NCI-H446 treated with DMSO at 0.1 percent for 48 hours (cell line): ENCODE data around the gene SMC4.

ENCODE experiments used
- DNase-seq: peaks from one replicate; lab custom pipeline; 2025; lab: John Stamatoyannopoulos, UW

Gene SMC4

DNA sequence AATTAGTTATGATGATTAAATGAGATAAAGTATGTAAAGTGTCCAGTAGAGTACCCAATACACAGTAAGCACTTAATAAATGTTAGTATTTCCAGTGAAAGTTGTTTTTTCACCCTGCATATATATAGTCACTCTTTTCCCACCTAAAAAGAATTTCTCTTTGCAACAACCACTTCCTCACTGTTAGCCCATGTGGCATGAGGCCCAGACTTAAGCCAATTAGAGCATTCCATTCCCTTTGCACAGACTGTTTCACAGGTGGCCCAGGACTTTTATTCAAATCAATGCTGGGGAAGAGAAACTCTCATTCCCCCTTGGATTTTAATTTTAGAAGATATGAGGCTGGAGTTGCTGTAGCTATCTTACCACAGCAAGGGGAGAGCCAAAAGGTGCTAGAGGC is 4.2 kb upstream of the SMC4 start:
- DNase-seq, result peak; percentile 27

DNA sequence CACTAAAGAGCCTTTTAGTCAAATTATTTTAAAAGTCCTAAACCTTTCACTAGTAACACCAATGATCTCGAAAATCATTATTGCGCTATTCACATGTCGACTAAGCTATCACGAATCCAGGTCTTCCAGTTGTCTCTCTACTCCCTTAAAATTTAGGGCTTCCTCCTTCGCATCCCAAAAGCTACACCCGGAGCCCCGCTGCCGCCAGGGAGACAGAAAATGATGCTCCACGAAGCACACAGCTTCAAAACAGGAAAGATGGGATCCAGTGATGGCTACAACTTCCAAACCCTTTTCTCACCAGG is 678 bp upstream of the SMC4 start:
- no peak for DNase-seq

GRCh38 chr3:160400030-160400701 is 716 bp downstream of the SMC4 start:
- no peak for DNase-seq

- DNase-seq, result no peak
These were observed 1.3 kb downstream of the SMC4 start for GRCh38 chr3:160400702-160401150.

GRCh38 chr3:160401291-160402095 is 2.0 kb downstream of the SMC4 start:
- no peak for DNase-seq

GRCh38 chr3:160402221-160403027 is 3.0 kb downstream of the SMC4 start:
- DNase-seq, result no peak

DNA sequence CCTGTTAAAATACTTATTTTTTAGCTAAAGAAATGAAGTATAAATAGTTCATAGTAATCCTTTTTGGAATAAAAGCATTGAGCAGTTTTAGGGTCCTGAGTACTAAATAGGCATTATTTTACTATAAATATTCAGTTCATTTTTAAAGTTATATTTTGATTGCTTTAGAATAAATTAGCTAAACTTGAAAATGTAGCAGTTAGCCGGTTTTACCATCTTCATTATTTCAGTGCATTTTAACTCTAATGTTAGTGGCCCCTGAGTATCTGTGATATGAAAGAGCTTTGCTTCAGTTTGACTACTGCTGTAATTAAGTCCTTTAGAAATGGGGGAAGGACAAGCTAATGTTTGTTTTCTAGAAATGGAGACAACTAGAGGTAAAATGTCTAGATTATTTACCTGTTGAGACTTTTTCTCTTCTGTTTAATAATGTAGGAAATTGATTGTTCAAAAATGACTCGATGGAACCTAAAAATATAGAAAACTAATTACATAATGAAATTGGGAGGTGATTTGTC is 3.6 kb downstream of the SMC4 start:
- DNase-seq, result no peak

DNA sequence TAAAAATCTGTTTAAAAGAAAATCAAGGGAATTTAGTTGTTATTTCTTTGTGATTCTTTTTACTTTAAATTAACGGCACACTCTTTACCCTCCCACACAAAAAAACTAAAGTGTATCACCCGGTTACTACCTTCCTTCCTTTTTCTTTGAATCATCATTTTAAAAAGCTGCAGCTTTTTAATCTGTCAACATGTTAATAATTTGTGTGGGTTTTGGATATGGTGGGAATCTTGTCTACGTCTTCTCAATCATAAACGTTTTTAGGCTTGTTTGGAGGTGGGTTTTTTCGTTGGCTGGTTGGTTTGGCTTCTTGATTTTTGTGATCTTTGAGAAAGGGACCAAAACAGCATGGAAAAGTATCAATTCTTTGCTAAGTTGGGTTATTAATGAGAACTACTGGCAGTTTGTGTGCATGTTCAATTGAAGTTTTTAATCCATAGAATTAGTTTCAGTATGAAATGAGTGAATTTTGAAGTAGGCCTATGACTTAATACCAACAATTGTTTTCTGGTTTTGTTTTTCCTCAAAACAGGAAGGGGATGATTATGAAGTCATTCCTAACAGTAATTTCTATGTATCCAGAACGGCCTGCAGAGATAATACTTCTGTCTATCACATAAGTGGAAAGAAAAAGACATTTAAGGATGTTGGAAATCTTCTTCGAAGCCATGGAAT is 4.5 kb downstream of the SMC4 start:
- no peak for DNase-seq

DNA sequence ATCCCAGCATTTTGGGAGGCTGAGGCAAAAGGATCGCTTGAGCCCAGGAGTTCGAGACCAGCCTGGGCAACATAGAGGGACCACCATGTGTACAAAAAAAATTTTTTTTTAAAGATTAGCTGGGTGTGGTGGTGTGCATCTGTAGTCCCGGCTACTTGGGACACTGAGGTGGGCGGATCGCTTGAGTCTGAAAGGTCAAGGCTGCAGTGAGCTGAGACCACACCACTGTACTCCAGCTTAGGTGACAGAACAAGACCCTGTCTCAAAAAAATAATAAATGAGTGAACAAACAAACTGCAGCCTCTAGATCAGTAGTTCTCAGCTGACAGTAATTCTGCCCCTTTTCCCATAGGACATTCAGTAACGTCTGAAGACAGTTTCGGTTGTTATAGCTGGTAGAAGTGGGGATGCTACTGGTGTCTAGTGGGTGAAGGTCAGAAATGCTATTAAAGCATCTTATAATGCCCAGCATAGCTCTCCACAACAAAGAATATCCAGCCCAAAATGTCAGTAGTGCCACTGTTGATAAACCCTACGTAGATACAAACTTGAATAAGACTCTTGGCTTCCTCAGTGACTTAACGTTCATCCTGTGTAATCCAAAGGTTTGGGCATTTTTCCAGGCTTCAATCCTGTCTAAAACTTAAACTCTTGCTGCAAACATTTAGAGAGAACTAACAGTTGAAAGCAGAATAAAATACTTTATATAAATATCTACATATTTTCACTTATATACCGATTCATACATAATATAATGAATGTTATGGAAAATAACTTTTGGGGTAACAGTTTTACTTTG is 10.6 kb downstream of the SMC4 start:
- DNase-seq, result no peak

DNA sequence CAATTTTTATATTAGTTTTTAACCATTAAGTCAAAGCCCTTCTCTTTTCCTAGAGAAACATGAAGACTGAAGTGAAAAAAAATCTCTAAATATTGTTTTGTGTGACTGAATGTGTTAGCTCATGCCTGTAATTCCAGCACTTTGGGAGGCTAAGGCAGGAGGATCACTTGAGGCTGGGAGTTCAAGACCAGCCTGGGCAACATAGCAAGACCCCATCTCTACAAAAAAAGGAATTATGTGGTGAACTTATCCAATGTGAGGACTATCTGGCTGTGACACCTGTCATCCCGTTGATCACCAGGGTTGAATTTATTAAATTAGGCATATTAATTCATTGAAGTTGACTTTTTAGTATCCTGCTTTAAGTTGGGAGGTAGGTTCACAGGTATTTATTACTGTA is 13.0 kb downstream of the SMC4 start:
- DNase-seq, result no peak

GRCh38 chr3:160413613-160414248 is 14.3 kb downstream of the SMC4 start:
- DNase-seq, result peak; percentile 69

DNA sequence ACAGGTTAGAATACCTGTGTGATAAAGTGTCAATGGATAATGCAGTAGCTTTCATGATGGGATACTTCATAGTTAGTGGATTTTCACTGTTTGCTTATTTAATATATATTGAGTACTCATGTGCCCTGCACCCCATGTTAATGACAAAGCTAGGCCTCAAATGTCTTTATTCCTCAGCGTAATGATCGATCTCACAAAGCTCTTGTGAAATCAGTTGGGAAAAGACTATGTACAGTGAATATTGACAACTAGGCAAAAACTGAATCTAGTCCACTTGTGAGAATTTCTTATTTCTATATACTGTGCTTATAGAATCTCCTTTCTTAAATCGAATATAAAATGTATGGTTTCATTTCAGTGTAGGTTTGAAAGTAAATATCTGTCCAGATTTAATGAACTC is 17.9 kb downstream of the SMC4 start:
- DNase-seq, result no peak

- no peak for DNase-seq
These were observed 28.5 kb downstream of the SMC4 start for GRCh38 chr3:160427832-160428424.

DNA sequence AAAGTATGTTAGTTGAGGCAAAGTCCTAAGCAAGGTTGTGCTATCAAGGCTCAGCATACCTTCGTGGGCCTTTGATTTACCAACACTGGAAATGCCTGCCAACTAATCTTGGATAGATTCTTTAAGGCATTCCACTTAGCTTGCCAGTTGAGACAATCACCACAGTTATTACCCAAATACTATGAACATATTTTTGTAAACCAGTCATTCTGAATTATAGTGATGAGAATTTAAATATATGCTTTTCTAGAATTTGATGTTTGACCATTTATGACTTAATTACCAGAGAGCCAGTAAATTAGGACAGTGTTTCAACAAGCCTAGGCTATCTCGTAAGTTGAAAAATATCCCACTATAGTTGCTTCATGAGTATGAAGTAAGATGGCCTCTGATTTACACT is 34.6 kb downstream of the SMC4 start:
- no peak for DNase-seq

DNA sequence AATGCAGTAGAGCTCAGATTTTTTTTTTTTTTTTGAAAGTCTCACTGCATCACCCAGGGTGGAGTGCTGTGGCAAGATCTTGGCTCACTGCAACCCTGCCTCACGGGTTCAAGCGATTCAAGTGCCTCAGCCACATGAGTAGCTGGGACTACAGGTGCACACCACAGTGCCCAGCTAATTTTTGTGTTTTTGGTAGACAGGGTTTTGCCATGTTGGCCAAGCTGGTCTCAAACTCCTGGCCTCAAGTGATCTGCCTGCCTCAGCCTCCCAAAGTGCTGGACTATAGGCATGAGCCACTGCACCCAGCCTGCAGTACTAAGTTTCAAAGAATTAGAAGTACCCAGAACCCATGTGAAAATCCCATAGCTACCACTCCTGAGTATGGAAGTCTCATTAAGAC is 35.6 kb downstream of the SMC4 start:
- DNase-seq, result no peak

DNA sequence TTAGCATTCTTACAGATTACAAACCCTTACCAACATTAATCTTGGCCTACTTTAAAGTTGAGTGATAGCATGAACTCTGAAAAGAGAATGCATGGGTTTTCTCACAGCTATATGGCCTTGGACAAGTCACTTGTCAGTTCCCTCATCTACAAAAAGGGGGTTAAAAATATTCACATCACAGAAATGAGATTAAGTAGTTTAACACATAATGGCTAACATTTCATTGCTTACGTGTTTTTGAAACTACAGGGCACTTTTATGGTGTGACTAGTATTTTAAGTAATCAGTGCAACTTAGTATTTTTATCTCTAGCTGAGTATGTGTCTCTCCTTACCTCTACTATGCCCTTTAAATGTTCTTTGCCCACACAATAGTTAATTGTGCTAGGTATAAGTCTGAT is 36.3 kb downstream of the SMC4 start:
- no peak for DNase-seq

GRCh38 chr3:160437083-160437455 is 37.6 kb downstream of the SMC4 start:
- no peak for DNase-seq

- DNase-seq, result no peak
These were observed 41.2 kb downstream of the SMC4 start for GRCh38 chr3:160440687-160441086.

GRCh38 chr3:160444411-160444810 is 45.0 kb downstream of the SMC4 start:
- no peak for DNase-seq

DNA sequence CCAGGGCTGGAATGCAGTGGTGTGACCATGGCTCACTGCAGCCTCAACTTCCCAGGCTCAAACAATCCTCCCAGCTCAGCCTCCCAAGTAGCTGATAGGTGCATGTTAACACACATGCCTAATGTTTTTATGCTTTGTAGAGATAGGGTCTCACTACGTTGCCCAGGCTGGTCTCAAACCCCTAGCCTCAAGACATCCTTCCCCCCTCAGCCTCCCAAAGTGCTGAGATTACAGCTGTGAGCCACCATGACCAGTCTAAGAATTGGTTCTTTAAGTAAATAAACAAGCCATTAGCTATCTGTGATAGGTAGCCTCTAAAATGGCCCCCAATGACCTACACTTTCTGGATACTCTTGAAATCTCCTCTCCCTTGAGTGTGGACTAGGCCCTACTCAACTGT is 46.4 kb downstream of the SMC4 start:
- no peak for DNase-seq
